ENCODE results near the gene CHMP2B.
"Not testable (repeated sequence)": the region's sequence is repeated elsewhere in the genome, so short reads cannot be mapped to it uniquely, and the experiment has no call there.

CHMP2B gene

DNA sequence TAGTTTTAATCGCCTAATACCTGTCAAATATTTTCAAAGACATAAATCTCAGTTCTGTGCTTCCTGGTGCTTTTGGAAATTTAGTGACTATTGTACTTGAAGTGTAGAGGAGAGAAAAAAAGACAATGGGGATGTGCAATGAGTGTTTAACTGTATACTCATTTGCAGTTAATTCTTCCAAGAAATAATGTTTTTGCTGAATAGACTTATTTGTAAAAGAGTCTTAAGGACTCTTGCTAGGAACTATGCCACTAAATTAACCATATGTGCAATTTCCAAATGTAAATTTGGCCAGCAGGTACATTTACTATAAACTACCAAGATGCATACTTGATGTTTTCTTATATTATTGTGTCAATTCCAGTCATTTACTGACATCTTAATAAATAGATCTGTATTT is 2.0 kb downstream of the CHMP2B start:
- DNase-seq (ENCODE audit: low read depth in 2 of 3, low spot score in 1 of 3): no peak

DNA sequence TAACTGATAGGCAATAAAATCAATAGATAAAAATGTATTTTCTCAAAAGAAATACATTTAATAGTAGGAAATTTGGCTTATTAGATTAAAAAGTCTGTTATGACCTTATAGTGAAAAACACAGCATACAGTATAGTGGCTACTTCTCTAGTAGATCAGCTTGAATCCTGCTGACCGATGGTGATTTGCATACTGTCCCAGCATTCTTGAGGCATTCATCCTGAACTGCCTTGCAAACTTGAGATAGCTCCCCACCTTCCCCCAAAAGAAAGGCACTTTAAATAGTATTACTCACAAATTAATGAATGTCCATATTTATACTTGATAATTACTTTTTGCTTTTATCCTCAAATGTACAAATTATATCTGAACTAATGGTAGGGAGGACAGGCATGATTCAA is 6.7 kb downstream of the CHMP2B start:
- DNase-seq (ENCODE audit: low read depth in 2 of 3, low spot score in 1 of 3): no peak

DNA sequence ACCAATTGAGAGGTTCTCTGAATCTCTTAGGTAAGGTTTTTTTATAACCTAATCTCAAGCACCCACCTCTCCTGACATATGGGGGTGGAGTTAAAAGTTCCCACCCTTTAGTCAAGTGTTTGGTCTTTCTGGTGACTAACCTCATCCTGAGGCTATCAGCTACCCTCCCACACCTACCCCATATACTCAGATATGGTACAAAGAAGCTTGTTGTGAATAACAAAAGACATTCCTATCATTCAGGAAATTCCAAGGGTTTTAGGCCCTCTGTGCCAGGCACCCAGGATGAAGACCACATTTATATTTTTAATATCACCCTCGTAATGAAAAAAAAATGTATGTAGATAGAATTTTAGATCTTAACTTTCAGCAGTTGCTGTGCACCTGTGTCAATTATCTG is 9.0 kb downstream of the CHMP2B start:
- DNase-seq (ENCODE audit: low read depth in 2 of 3, low spot score in 1 of 3): no peak

DNA sequence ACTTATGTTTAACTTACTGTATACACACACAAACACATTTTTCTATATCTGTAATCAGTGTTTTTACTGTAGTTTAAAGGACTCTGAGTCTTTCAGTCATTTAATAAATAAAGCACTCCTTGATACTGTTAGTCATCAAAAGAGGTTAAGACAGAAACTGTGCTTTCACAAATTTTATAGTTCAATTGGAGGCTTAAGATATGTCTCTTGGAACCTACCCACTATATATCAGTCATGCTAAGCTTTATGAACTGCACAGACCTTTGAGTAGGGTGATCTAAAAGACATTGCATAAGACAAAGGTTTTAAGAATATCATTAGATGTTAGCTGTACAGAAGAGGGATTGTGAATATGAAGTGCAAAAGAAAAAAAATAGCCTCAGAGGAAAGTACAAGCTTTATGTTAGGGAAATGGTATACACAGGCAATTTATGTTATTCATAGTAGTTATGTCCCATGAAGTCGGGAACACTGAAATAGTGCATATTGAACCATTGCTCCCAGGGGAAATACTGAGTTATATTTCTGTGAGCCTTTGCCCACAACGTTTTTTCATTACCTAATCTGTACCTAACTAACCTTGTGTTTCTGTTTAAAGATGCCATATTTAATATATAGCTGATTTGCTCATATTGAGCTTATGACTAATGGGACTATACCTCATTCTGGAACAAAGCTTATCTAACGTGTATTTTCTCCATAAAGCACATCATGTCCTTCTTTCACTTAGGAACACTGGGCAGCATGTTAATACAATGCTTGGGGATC is 19.7 kb downstream of the CHMP2B start:
- no peak for DNase-seq (ENCODE audit: low read depth in 2 of 3, low spot score in 1 of 3)

DNA sequence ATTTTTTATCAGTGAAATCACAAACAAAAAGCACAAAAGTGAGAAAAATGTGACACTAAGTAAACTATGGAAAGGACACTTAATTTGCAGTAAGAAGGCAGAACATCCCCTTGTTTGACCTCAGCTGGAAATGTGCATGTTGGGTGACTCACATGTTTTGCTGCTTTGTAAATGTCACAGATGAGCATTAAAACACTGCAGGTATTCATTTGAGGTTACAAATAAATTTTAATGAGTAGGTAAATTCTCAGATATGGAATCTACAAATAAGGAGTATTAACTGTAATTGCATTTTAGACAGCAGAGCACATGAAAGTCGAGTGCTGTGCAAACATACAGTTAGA is 20.3 kb downstream of the CHMP2B start:
- no peak for DNase-seq (ENCODE audit: low read depth in 2 of 3, low spot score in 1 of 3)

DNA sequence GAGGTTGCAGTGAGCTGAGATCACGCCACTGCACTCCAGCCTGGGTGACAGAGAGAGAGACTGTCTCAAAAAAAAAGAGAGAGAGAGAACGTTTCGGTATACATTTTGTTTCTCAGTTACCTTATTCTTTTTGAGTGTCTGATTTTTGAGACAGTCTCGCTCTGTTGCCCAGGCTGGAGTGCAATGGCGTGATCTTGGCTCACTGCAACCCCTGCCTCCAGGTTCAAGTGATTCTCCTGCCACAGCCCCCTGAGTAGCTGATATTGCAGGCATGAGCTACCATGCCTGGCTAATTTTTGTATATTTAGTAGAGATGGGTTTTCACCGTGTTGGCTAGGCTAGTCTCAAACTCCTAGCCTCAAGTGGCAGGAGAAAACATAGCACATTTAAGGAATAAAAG is 21.1 kb downstream of the CHMP2B start:
- DNase-seq (ENCODE audit: low read depth in 2 of 3, low spot score in 1 of 3): not testable (repeated sequence)

DNA sequence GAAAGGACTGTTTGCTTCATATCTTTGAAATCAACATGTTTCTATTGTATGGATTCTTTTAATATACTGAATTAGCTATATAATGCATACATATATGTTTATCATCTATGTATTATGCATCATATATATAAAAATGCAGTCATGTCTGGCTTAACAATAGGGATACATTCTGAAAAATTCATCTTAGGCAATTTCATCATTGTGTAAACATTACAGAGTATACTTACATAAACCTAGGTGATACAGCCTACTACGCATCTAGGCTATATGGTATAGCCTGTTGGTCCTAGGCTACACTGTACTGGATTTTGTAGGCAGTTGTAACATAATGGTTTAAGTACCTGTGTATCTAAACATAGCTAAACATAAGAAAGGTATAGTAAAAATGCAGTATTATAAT is 21.7 kb downstream of the CHMP2B start:
- DNase-seq (ENCODE audit: low read depth in 2 of 3, low spot score in 1 of 3): no peak

DNA sequence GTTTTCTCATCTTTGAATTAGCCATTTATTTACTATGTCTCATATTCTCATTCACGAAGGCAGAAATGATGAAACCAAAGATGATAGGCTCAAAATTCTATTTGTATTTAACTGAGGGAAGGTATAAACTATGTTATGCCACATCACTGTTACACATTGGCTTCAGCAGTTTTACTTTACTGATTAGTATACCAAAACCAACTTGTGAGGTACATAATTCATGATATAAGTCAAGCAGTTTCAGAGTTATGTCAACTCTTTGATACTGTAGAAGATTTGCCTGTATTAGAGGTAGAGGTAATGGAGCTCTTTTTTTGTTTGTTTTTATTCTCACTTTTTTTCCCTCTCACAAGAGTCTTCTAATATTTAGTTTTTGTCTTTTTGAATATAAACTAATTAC is 22.9 kb downstream of the CHMP2B start:
- no peak for DNase-seq (ENCODE audit: low read depth in 2 of 3, low spot score in 1 of 3)

DNA sequence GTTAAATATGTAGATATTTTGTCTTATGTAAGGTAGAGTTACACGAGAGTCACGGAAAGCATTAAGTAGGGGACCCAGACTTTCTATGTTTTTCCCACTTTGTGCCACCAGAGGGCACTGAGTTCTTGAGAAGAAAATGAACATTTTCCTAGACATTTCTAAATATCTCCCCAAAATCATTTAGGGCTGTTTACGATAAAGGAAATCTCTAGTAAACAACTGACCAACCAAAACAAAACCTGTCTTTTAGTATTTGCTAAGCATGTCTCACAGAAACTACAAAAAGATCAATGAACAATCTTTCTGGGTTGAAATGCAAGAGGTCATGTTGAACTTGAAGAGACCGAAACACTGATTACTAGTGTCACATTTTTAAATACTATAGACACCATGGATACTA is 33.2 kb downstream of the CHMP2B start:
- peak in 2 of 3 donors; percentile 12 to 46 for DNase-seq (ENCODE audit: low read depth in 2 of 3, low spot score in 1 of 3)

DNA sequence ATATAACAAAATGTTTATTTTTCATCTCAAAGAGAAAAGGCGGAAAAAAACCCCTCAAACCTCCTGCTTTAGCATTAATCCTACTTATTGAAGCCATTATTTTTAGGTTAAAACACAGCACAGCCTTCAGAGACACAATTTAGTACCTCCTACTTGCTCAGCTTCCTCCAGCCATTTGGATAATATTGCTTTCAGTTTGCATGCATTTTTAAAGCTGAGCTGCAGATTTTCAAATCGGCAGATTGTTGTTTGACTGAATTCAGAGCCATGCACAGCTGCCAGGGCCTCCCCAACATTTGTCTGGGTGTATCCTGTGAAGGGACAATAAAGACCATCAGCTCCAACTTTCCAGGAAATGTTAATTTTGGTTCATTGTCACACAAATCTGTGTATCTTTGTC is 34.8 kb downstream of the CHMP2B start:
- no peak for DNase-seq (ENCODE audit: low read depth in 2 of 3, low spot score in 1 of 3)

DNA sequence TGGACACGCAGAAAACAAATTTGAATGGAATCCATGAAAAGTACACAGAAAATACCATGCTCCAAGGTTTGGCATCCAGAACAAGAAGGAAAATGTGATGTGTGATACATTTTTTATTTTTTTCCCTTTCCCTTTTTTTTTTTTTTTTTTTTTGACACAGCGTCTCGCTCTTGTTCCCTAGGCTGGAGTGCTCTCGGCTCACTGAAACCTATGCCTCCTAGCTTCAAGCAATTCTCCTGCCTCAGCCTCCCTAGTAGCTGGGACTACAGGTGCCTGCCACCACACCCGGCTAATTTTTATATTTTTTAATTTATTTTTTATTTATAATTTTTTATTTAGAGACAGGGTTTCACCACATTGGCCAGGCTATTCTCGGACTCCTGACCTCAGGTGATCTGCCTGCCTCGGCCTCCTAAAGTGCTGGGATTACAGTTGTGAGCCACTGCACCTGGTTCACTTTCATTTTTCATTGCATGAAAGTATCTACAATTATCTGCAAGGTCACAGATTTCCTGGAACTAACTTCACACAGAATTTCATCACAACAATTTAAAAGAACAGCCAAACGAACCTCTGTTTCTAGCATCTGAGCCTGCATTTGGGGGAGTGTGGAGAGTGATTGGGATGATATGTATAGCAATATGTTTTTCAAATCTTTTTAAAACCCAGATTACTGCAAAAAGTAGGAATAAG is 41.0 kb downstream of the CHMP2B start:
- DNase-seq (ENCODE audit: low read depth in 2 of 3, low spot score in 1 of 3): no peak

DNA sequence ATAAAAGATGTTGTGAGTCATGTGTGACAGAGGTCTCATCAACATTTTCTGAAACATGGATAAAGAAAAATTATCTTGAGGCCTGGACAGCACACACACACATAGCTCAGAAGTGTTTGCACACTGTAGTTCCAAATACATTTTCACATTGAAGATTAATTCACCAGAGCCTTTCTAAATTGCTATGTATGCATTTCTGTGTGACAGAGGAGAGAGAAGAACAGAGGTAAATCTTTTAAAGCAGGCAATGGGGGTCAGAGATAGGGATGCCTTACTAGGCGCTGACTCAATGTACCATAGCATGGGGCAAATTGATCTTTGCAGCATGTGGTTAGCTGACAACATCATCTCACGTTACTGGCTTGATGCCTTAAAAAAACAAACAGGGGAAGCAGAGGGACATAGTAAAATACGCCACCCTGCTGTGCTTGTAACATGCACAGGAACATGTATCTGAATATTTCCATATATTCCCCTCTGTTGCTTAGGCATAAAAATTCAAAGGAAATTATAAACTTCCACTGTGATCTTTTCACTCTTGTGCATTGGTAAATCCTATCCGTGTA is 41.6 kb downstream of the CHMP2B start:
- DNase-seq (ENCODE audit: low read depth in 2 of 3, low spot score in 1 of 3): no peak

DNA sequence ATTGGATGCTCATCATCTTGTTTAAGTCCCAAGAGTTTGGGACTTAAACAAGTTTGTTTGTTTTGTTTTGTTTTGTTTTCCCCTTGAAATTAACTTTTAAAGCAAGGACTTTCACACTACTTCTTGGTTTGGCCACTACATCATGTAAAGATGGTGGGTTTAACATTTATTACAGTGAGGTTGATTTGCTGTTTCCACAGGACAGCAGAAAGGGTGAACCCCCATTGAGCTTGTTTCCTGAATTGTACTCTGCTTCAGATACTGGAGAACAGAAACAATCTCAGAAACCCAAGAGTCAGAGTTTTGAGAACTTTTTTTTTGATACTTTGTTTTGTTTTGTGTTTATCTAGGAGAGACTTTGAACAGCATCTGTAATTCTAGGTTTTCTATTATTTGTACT is 42.6 kb downstream of the CHMP2B start:
- no peak for DNase-seq (ENCODE audit: low read depth in 2 of 3, low spot score in 1 of 3)

DNA sequence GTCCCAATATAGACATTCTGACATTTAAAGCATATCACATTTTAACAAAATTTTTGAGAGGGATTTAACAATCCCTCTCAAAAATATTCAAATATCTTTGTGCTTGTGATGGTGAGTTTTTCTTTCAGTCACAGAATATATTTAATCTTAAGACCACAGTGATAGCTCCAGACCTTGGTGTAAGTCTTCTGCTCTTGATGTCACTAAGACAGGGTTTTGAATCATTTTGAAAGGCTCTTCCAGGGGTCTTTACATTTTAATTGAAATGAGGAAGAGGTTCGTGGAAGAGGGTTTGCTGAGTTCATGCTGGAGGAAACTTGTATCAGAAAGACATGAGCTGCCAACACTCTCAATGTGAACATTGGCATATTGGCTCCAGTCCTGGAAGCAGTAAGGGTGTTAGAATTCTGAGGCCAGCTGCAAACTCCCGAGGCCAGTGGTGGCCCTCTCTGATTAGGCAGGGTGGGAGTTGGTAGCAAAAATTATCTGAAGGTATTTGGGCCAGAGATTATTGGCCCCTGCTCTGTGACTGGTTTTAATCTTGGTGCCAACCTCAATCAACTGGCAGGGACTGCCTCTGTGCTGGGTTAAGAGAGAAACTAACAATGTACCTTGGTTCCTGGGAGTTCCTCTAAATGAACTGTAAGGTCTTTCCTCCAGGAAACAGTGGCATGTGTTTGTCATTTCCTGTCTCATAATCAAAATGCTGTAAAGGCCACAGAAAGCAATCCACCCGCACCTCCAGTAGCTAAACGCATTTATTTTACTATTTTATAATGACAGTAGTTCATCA is 44.0 kb downstream of the CHMP2B start:
- DNase-seq (ENCODE audit: low read depth in 2 of 3, low spot score in 1 of 3): no peak

DNA sequence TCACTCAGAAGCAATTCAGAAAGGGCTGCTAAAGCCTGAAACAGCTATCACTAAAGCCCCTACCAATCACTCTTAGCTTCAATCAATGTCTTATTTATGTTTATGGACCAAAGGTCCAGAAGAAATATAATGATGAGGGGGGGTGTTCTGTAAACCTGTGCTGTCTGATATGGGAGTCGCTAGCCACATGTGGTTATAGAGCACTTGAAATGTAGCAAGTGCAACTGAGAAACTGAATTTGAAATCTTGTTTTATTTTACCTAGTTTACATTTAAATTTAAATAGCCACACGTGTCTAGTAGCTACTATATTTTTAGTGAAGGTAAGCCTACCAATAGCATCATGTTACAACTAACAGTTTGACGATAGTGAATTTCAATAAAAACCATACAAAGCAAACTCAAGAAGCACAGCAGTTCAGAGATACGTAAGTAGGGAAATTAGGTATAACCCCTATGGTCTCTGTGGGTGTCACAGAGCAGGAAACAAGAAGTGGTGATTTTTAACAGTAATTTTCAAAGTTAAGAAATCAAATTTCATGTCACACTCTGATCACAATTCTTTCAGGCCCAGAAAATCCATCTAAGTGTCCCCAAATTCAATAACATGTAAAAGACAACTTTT is 45.7 kb downstream of the CHMP2B start:
- no peak for DNase-seq (ENCODE audit: low read depth in 2 of 3, low spot score in 1 of 3)

DNA sequence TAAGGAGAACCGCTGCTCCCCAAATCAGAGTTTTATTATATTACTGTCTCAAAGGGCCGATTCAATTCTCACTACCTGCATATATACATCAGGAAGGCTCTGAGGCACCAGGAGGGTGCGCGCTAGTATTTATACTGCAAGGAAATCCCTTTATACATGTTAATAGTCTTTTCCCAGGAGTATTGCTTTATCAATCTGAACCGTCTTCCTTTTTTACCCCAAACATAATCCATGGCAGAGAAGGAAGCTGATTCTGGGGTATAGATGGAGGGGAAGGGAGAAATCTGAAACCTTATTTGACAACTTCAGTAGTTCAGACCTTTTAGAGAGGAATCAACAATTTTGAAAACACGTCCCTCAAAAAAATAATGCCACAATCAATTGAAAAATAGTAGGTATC is 49.4 kb downstream of the CHMP2B start, which contains the start of gene POU1F1:
Gene POU1F1 (minus strand): TSS at position 101 of the 400 bp plus-strand sequence. CDS start 122 bp downstream, outside the sequence.
- no peak for DNase-seq (ENCODE audit: low read depth in 2 of 3, low spot score in 1 of 3)

DNA sequence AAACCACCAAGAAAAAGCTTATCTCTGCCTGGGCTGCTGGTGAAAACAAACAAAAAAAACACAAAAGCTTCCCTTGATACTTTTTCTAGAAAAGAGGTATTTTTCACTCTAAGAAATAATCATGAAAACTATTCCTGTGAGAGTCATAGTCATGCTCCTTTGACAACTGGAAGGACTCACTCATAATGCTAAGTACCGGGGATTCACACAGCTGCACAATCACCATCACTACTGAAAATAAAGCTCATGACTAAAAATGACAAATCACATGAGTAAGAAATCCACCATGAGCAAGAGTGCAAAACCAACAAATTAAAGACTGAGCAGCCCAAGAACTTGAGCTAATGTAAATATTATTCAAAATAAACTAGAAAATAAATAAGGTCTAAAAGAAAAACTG is 59.9 kb downstream of the CHMP2B start:
- DNase-seq (ENCODE audit: low read depth in 2 of 3, low spot score in 1 of 3): no peak

DNA sequence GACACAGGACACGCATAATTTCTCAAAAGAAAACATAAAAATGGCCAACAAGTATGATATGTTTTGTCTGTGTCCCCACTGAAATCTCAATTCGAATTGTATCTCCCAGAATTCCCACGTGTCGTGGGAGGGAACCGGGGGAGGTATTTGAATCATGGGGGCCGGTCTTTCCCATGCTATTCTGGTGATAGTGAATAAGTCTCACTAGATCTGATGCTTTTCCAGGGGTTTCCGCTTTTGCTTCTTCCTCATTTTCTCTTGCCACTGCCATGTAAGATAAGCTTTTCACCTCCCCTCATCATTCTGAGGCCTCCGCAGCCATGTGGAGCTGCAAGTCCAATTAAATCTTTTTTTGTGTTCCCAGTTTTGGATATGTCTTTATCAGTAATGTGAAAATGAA is 61.3 kb downstream of the CHMP2B start:
- DNase-seq (ENCODE audit: low read depth in 2 of 3, low spot score in 1 of 3): no peak

DNA sequence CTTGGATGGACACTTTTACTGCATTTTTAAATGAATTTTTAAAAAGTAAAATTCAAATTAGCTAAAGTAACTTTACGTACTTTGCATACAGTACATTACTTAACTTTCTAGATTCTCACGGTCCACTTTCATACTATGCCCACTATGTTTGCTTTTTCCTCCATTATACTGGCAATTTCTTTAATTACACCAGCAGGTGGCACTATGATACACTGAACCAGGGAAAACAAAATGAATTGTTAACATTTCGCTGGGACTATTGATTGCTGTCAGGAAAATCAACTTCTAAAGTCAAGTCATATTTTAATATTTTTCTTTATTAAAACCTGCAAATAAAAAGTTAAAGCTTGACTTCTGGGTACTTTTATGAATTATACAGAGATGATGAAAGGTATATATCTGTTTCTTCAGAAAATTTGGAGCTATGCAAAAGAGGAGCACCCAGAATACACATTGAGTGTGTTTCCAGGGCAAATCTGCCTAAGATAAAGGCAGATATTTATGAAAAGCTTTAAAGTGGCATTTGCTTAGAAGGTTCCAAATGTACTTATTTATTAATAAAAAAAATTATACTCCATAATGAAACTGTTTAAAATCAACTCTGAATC is 71.1 kb downstream of the CHMP2B start:
- DNase-seq (ENCODE audit: low read depth in 2 of 3, low spot score in 1 of 3): peak in 1 of 3 donors; percentile 13

DNA sequence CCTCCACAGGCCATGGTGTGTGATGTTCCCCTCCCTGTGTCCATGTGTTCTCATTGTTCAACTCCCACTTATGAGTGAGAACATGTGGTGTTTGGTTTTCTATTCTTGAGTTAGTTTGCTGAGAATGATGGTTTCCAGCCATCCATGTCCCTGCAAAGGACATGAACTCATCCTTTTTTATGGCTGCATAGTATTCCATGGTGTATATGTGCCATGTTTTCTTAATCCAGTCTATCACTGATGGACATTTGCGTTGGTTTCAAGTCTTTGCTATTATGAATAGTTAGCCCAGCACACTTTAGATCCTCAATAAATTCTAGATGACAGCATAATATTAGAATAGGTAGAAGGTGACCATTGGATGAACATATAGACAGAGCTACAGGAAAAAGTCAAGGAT is 77.9 kb downstream of the CHMP2B start:
- not testable (repeated sequence) for DNase-seq (ENCODE audit: low read depth in 2 of 3, low spot score in 1 of 3)

Data from stimulated activated CD4-positive, alpha-beta T cell treated with anti-CD3 and anti-CD28 coated beads, Interleukin-12 subunit alpha, Interleukin-12 subunit beta, amount 100 ng/mL, for 48 hours (primary cell).